Endothelial cell (in vitro differentiated cells): ENCODE results near the gene PARD6A. TPM values are rescaled to one million over a fixed set of nuclear protein-coding genes. Genes with fewer than 3 reads are reported as not detected.

ENCODE experiments used
- DNase-seq: peaks from one replicate; pipeline ENCODE4 v3.0.0; 2021; ENCODE audit warnings: low spot score
- H3K27ac Mint-ChIP-seq: one replicate; pipeline ENCODE4 v1.8.0; 2021; ENCODE audit warnings: mixed read lengths, inconsistent platforms; ENCODE audit not compliant: unreplicated experiment
- H3K27me3 Mint-ChIP-seq: one replicate; pipeline ENCODE4 v1.8.0; 2021; ENCODE audit warnings: mild to moderate bottlenecking, moderate library complexity, mixed read lengths, inconsistent platforms; ENCODE audit not compliant: unreplicated experiment
- H3K36me3 Mint-ChIP-seq: one replicate; pipeline ENCODE4 v1.8.0; 2021; ENCODE audit warnings: mild to moderate bottlenecking, low read depth, mixed read lengths, inconsistent platforms; ENCODE audit not compliant: unreplicated experiment
- H3K4me1 Mint-ChIP-seq: one replicate; pipeline ENCODE4 v1.8.0; 2021; ENCODE audit warnings: mild to moderate bottlenecking, mixed read lengths, inconsistent platforms; ENCODE audit not compliant: unreplicated experiment
- H3K4me3 Mint-ChIP-seq: one replicate; pipeline ENCODE4 v1.8.0; 2021; ENCODE audit warnings: mild to moderate bottlenecking, mixed read lengths, inconsistent platforms; ENCODE audit not compliant: unreplicated experiment
- H3K9me3 Mint-ChIP-seq: one replicate; pipeline ENCODE4 v1.8.0; 2021; ENCODE audit warnings: mixed read lengths, inconsistent platforms; ENCODE audit not compliant: unreplicated experiment
- CTCF ChIP-seq: fragments of 200-600 bp; sonication (generic); IDR thresholded peaks from one replicate; pipeline ENCODE4 v1.5.0; 2021; ENCODE audit warnings: antibody characterized with exemption; ENCODE audit not compliant: unreplicated experiment
- total RNA-seq: library from RNA; stranded (reverse); fragmentation: NEBNext Ultra II Directional; extraction: Animal tissue kit (Norgen Biotek cat#: 25700); gene quantifications from one replicate; pipeline ENCODE4 v1.2.1, GENCODE V29; 2021; ENCODE audit not compliant: unreplicated experiment

PARD6A gene
- total RNA-seq, 1 donor from 2014 or later, result 1.2 TPM

- H3K27ac Mint-ChIP-seq, result peak overlapping the region; percentile 26
- no peaks in the 10 kb centered on the region for H3K27me3 Mint-ChIP-seq
- H3K4me3 Mint-ChIP-seq, result peak overlapping the region; percentile 10
- no peaks in the 10 kb centered on the region for H3K9me3 Mint-ChIP-seq
- TF ChIP-seq CTCF, result no peak
- peaks cover 5% of the 10 kb centered on the region for H3K36me3 Mint-ChIP-seq
- H3K4me1 Mint-ChIP-seq, result no peaks in the 10 kb centered on the region
- DNase-seq, result no peak
These were observed 49.8 kb downstream of the PARD6A start for GRCh38 chr16:67710607-67711006.

Other genes with a start within 250 kb of the PARD6A start
- 7.2 TPM for gene ZDHHC1, start 244.5 kb upstream of the PARD6A start, total RNA-seq
- 3.3 TPM for gene HSD11B2, start 229.8 kb upstream of the PARD6A start, total RNA-seq
- 107 TPM for gene ATP6V0D1, start 179.8 kb upstream of the PARD6A start, total RNA-seq
- gene AGRP, start 177.4 kb upstream of the PARD6A start, total RNA-seq, result not detected
- gene RIPOR1, start 132.1 kb upstream of the PARD6A start, total RNA-seq, result 184 TPM
- gene CTCF, start 98.4 kb upstream of the PARD6A start, total RNA-seq, result 40.1 TPM
- gene CARMIL2, start 15.8 kb upstream of the PARD6A start, total RNA-seq, result 3.6 TPM
- gene ACD, start 700 bp upstream of the PARD6A start, total RNA-seq, result 27.1 TPM
- 9.9 TPM for gene ENKD1, start 5.8 kb downstream of the PARD6A start, total RNA-seq
- gene C16orf86, start 5.9 kb downstream of the PARD6A start, total RNA-seq, result 1.8 TPM
- gene GFOD2, start 58.4 kb downstream of the PARD6A start, total RNA-seq, result 44.2 TPM
- 19.5 TPM for gene RANBP10, start 145.6 kb downstream of the PARD6A start, total RNA-seq
- 2.8 TPM for gene TSNAXIP1, start 145.9 kb downstream of the PARD6A start, total RNA-seq
- gene THAP11, start 181.4 kb downstream of the PARD6A start, total RNA-seq, result 29.6 TPM
- 217 TPM for gene NUTF2, start 186.0 kb downstream of the PARD6A start, total RNA-seq
- gene CENPT, start 186.7 kb downstream of the PARD6A start, total RNA-seq, result 82.9 TPM
- gene EDC4, start 212.1 kb downstream of the PARD6A start, total RNA-seq, result 83.0 TPM
- 0.56 TPM for gene NRN1L, start 223.9 kb downstream of the PARD6A start, total RNA-seq
- gene PSKH1, start 232.3 kb downstream of the PARD6A start, total RNA-seq, result 47.5 TPM